NCI-H2081 (cell line): ENCODE results near the gene SMPD2.
A peak's percentile ranks its signal among the peaks of the same experiment; 100 is the strongest.

Experiments used
- DNase-seq, 2 experiments: peaks; one replicate each; lab custom pipeline; 2025; lab: John Stamatoyannopoulos, UW

Gene SMPD2

GRCh38 chr6:109446541-109446940, 6.0 kb downstream of the SMPD2 start:
- no peak for DNase-seq

- no peak for DNase-seq
Measured at GRCh38 chr6:109447087-109447486, 6.6 kb downstream of the SMPD2 start.

GRCh38 chr6:109447878-109448555, 7.5 kb downstream of the SMPD2 start:
- no peak for DNase-seq

- no peak for DNase-seq
Measured at GRCh38 chr6:109448615-109449014, 8.1 kb downstream of the SMPD2 start.

GRCh38 chr6:109449064-109449794, 8.7 kb downstream of the SMPD2 start:
- DNase-seq: no peak

DNA sequence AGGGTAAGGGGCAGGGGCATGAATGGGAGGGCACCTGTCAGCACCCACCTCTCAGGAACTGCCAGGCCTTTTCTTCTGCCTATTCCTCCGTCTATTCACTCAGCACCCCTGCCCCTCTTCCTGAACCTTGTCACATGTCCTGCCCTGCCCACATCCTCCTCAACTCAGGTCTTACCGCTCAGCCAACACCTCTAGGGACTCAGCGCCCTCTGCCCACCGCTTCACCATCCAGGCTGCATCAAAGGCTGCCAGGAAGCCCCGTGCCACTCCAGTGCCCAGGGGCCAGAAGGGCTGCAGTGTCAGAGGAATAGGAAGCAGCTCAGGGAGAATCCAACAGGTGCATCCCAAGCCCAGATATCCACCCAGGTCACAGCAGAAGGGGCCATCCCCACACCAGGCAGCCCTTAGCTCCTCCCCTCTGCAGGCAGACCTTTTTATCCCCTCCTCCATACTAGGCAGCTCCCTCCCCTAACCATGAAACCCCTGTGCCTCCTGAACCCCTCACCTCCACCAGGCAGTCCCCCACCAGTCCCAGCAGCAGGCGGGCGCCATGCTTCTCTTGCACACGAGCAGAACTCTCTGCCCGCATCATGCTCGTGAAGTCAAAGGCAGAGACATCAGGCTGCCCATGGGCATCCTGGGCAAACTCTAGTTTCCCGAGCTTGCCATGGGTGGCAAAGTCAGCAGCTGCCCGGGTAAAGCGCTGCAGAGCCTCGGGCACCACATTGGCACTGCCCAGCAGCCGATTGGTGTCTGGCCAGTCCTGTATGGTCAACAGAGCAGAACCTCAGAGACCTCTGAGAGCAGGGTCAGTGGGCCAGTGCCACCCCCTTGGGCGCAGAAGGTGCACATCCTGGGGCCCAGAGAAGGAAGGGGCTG, 9.5 kb downstream of the SMPD2 start:
- DNase-seq: no peak

DNA sequence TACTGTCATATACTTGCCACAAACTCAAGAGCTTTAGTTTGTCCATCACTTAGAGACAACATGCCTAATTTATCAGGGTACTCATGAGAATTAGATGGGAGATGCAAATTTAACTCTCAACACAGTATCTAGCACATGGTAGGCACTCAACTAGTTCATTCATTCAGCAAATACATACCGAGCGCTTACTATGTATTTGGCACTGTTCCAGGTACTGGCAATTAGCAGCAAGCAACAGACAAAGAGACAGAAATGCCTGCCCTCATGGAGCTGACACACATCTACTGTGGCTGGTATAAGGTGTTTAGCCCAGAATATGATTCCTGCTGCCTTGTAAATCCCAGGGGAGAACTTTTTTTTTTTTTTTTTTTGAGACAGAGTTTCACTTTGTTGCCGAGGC, 10.3 kb downstream of the SMPD2 start:
- no peak for DNase-seq

DNA sequence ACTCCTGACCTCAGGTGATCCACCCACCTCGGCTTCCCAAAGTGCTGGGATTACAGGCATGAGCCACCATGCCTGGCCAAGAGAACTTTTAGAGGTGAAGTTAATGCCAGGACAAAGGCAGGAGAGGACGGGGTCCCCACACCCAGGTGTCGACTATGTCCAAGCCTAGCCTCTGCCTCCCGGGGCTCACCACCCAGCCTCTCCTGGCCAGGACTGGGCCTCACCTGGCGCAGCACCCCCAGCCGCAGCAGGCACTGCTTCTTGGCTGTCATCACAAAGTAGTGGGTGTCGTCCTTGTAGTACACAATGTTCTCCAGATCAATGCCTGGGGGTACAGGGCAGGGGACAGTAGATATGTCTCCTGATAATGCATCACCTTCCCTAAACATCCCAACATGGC, 10.9 kb downstream of the SMPD2 start:
- DNase-seq: no peak

GRCh38 chr6:109452181-109452580, 11.7 kb downstream of the SMPD2 start:
- no peak for DNase-seq

DNA sequence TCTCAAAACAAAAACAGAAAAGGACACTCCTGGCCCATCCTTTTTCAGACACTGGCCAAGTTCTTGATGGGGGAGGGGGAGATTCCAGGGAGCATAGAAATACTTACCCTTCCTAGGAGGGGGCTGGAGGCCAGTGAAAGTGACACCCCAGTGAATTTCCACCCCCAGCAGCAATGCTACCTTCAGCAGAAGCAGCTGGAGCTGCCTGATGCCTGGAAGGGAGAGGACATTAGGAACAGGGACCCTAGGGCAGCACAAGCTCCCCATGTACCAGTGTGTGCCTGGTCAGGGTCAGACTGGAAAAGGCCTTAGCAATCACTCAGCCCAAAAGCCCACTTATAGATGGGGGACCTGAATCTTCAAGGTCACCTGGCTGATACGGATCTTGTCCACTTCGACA, 12.6 kb downstream of the SMPD2 start:
- no peak for DNase-seq

- DNase-seq: no peak
Measured at GRCh38 chr6:109453594-109454495, 13.3 kb downstream of the SMPD2 start.

DNA sequence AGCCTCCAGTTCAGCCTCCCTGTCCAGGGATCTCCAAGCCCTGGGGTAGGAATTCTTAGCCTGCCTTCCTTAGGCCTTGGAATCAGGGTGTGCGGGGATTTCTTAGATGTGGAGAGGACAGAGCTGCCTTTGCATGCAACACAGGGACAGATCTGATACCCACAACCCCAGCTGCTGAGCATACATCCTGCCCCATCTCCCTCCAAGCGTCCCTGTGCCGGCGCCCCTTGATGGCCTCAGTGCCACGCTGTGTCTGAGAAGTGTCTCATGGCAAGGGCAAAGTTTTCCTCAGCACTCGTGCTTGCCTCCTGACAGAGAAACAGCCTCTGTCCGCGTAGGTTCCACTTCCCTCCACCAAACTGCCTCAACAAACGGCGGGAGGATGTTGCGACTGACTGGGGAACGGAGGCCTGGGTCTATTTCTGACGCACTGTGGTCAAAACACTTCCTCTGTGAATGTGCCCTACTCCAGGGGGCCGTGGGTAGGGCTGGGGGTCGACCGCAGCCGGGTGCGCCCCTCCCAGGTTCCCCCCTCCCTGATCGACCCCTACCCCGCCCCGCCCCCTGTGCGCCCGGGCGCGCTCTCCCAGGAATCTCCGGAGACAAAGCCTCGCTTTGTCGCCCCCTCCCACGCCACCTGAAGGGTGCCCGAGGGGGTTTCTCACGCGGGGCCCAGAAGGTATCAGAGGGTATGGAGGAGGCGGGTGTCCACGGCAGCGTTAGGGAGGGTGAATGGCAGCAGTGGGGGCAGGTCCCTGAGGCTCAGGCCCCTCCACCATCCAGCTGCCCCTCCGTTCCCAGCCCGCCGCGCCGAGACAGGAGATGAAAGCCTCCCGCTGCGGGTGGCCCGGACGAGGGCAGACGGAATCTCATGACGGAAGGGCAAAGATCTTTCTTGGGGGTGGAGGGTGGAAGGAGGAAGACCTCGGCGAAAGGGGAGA, 14.2 kb downstream of the SMPD2 start:
- no peak for DNase-seq

DNA sequence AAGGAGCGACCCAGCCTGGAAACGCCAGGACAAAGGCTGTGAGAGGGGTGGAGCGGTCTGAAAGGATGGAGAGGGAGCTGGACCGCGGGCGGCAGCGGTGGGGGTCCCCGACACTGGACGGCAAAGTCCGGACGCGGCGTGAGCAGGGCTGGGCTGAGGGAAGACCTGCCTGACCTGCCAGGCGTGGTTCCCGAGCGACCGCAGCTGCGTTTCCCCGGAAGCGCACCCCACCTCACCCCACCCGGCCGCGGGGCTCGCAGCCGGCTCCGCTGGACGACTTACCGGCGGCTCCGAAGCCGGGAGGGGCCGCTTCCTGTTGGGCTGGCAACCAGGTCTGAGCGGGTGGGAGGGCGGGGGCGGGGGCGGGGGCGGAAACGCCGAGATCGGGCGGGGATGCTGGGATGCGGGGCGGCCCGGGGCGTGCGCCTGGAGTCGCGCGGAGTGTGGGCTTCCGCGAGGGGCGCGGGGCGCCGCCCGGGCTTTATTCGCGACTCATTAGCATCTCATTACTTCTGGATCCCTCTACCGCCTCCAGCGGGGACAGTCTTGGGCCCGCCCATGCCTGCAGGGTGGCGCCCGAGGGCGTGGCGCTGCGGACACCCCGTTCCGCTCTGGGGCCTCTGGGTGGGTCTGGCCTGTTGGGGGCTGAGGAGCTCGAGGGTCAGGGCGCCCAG, 15.1 kb downstream of the SMPD2 start, which contains the start of gene MICAL1:
MICAL1 (minus strand) TSS at position 336 of the 674 bp plus-strand sequence. CDS start 1,576 bp downstream, outside the sequence.
- peak; percentile 36 to 40 for DNase-seq

DNA sequence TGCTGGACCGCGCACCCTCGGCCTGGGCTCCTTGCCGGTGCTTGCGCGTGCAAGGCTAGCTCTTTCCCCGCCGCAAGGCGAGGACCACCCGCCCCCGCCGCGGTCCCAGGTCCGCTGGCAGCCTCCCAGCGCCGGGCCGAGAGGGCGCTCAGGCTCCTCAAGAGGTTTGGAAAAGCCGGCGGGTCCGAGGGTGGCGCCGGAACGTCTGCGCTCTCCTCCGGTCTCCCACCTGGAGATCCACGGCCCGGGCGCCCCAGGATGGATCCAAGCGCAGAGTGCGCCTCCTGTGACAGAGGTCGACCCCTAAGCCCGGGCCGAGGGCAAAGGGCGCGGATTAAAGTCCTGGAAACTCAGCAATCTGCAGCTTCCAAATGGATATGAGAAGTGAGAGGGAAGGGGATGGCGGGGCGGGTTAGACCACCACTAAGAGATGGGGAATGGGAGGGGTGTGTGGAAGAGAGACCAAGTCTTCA, 15.6 kb downstream of the SMPD2 start:
- DNase-seq: no peak

GRCh38 chr6:109456710-109457561, 16.4 kb downstream of the SMPD2 start:
- DNase-seq: no peak

DNA sequence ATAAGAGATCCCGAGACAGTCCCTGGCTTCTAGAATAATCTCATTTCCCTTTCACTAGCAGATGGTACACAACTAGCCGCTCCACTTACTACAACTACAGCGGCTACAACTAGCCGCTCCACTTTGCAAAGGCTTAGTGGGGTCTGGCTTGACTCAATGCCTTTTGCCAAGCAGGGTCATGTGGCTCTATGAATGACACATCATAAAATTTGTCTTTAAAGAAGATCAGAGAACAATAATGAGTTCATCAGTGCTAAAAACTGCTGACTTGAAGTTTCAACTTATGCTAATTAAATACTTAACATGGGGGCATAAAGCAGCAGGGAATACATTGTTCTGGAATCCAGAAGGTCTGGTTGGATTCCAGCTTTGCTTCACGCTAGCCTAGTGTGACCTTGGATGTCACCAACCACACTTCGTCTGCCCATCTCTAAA, 17.1 kb downstream of the SMPD2 start:
- no peak for DNase-seq

DNA sequence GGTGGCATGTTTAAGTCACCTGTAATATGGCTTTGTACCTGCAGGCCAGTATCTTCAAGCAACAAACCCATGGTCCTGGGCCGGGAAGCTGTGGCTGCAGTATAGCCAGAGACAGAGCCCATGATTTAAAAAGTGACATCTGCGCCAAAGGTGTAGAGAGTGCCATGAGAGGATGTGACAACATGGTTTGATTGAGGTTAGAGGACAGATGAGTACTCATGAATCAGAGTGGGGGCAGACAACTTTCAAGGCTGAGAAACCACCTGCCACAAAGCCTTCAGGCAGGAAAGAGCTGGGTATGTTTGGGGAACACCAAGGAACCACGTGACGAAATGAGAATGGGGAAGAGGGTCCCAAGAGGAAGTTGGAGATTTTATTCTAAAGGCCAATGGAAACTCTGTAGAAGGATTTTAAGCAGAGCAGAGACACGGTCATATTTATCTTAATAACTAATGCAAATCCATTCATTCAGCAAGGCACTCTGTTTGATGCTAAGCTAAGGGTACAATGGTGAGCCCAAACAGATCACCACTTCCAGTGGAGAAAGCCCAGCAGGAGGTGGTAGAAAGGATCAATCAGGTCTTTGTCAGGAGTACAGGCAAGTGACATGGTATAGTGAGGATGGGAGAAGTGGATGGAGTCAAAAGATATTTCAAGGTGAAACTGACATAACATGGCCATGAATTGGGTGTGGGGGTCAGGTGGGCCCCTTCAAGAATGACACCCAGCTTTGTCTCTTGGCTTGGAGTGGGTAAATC, 18.4 kb downstream of the SMPD2 start:
- no peak for DNase-seq
